ENCODE measurements around the gene CMTM4.

GRCh38 chr16:66693149-66693548 is 3.4 kb downstream of the CMTM4 start:
- TF ChIP-seq POLR2AphosphoS5 (IDR thresholded peaks at IDR 0.05), result no peak
- no peak for TF ChIP-seq EP300 (IDR thresholded peaks at IDR 0.05)
- TF ChIP-seq POLR2A (IDR thresholded peaks at IDR 0.05), result no peak

Data from sigmoid colon (tissue), 4 donors.